Muscle layer of duodenum (tissue), 2 donors: ENCODE measurements around the gene DCXR.

Experiments
- H3K27ac ChIP-seq: one replicate; pipeline ENCODE4 v1.7.0; 2013; ENCODE audit warnings: mild to moderate bottlenecking, low read length
- H3K27me3 ChIP-seq: one replicate; pipeline ENCODE4 v1.7.0; 2013; ENCODE audit warnings: low read depth, mild to moderate bottlenecking, control low read depth, low read length
- H3K36me3 ChIP-seq, 2 donors: one replicate each; pipeline ENCODE4 v1.7.0; 2013; ENCODE audit warnings: low read length in 2 of 2, control low read depth in 1 of 2, mild to moderate bottlenecking in 1 of 2; ENCODE audit not compliant: insufficient read depth in 2 of 2, control insufficient read depth in 1 of 2
- H3K4me1 ChIP-seq, 2 donors: one replicate each; pipeline ENCODE4 v1.7.0; 2013; ENCODE audit warnings: low read length in 2 of 2, mild to moderate bottlenecking in 2 of 2, control low read depth in 1 of 2, moderate library complexity in 1 of 2; ENCODE audit not compliant: insufficient read depth in 2 of 2, control insufficient read depth in 1 of 2
- H3K4me3 ChIP-seq, 2 donors: one replicate each; pipeline ENCODE4 v1.7.0; 2013; ENCODE audit warnings: low read length in 2 of 2, low read depth in 1 of 2, mild to moderate bottlenecking in 1 of 2
- H3K9me3 ChIP-seq, 2 donors: one replicate each; pipeline ENCODE4 v1.7.0; 2013; ENCODE audit warnings: low read length in 2 of 2, control low read depth in 1 of 2, mild to moderate bottlenecking in 1 of 2; ENCODE audit not compliant: control insufficient read depth in 1 of 2
- donor health status: healthy.

The DCXR gene

GRCh38 chr17:82018152-82018988 is 19.1 kb downstream of the DCXR start:
- H3K36me3 ChIP-seq = peaks cover 0 to 14% of the 10 kb centered on the region in 2 donors
- peaks cover 5 to 15% of the 10 kb centered on the region in 2 donors for H3K4me1 ChIP-seq

GRCh38 chr17:82017612-82018151 is 19.8 kb downstream of the DCXR start:
- no peaks in the 10 kb centered on the region for H3K9me3 ChIP-seq
- peaks cover 5 to 18% of the 10 kb centered on the region in 2 donors for H3K4me1 ChIP-seq
- no peak overlapping the region for H3K4me3 ChIP-seq
- no peaks in the 10 kb centered on the region for H3K27me3 ChIP-seq
- H3K27ac ChIP-seq = no peak overlapping the region
- peaks cover 0 to 14% of the 10 kb centered on the region in 2 donors for H3K36me3 ChIP-seq

More at GRCh38 chr17:82018152-82018988, 19.1 kb downstream of the DCXR start:
- no peaks in the 10 kb centered on the region for H3K9me3 ChIP-seq
- no peaks in the 10 kb centered on the region for H3K27me3 ChIP-seq
- H3K4me3 ChIP-seq = no peak overlapping the region
- no peak overlapping the region for H3K27ac ChIP-seq

GRCh38 chr17:82016875-82017459 is 20.5 kb downstream of the DCXR start:
- no peak overlapping the region for H3K27ac ChIP-seq
- no peaks in the 10 kb centered on the region for H3K9me3 ChIP-seq
- H3K36me3 ChIP-seq = peaks cover 0 to 14% of the 10 kb centered on the region in 2 donors
- H3K4me3 ChIP-seq = no peak overlapping the region
- peaks cover 5 to 16% of the 10 kb centered on the region in 2 donors for H3K4me1 ChIP-seq
- no peaks in the 10 kb centered on the region for H3K27me3 ChIP-seq

GRCh38 chr17:82016061-82016874 is 21.2 kb downstream of the DCXR start:
- peaks cover 0 to 14% of the 10 kb centered on the region in 2 donors for H3K36me3 ChIP-seq
- no peaks in the 10 kb centered on the region for H3K9me3 ChIP-seq
- no peak overlapping the region for H3K27ac ChIP-seq
- H3K4me1 ChIP-seq = peaks cover 0 to 9% of the 10 kb centered on the region in 2 donors
- H3K27me3 ChIP-seq = no peaks in the 10 kb centered on the region
- H3K4me3 ChIP-seq = no peak overlapping the region

- H3K4me1 ChIP-seq = peaks cover 0 to 6% of the 10 kb centered on the region in 2 donors
- no peak overlapping the region for H3K4me3 ChIP-seq
- peaks cover 0 to 14% of the 10 kb centered on the region in 2 donors for H3K36me3 ChIP-seq
- H3K9me3 ChIP-seq = no peaks in the 10 kb centered on the region
- H3K27me3 ChIP-seq = no peaks in the 10 kb centered on the region
- H3K27ac ChIP-seq = no peak overlapping the region
Observed at GRCh38 chr17:82015311-82015971, 22.1 kb downstream of the DCXR start.

GRCh38 chr17:82014971-82015310 is 22.6 kb downstream of the DCXR start:
- peaks cover 0 to 14% of the 10 kb centered on the region in 2 donors for H3K36me3 ChIP-seq
- no peak overlapping the region for H3K4me3 ChIP-seq
- H3K4me1 ChIP-seq = peaks cover 0 to 6% of the 10 kb centered on the region in 2 donors

GRCh38 chr17:82014432-82014831 is 23.1 kb downstream of the DCXR start:
- H3K27ac ChIP-seq = no peak overlapping the region
- H3K4me3 ChIP-seq = no peak overlapping the region
- H3K27me3 ChIP-seq = no peaks in the 10 kb centered on the region
- H3K9me3 ChIP-seq = no peaks in the 10 kb centered on the region
- peaks cover 0 to 15% of the 10 kb centered on the region in 2 donors for H3K36me3 ChIP-seq
- H3K4me1 ChIP-seq = peaks cover 0 to 6% of the 10 kb centered on the region in 2 donors

More at GRCh38 chr17:82014971-82015310, 22.6 kb downstream of the DCXR start:
- H3K9me3 ChIP-seq = no peaks in the 10 kb centered on the region
- H3K27me3 ChIP-seq = no peaks in the 10 kb centered on the region
- no peak overlapping the region for H3K27ac ChIP-seq

- Histone ChIP-seq H3K36me3 (peaks cover 0 to 19% of the 10 kb centered on the region in 2 donors), H3K4me3 (no peak overlapping the region), H3K27me3 (no peaks in the 10 kb centered on the region), H3K4me1 (peaks cover 0 to 6% of the 10 kb centered on the region in 2 donors), H3K27ac (no peak overlapping the region), H3K9me3 (no peaks in the 10 kb centered on the region)
Observed at GRCh38 chr17:82013772-82014321, 23.6 kb downstream of the DCXR start.

GRCh38 chr17:82013341-82013740 is 24.2 kb downstream of the DCXR start:
- no peak overlapping the region for H3K4me3 ChIP-seq
- no peak overlapping the region for H3K27ac ChIP-seq
- H3K4me1 ChIP-seq = peaks cover 0 to 6% of the 10 kb centered on the region in 2 donors
- H3K36me3 ChIP-seq = peaks cover 0 to 15% of the 10 kb centered on the region in 2 donors
- H3K27me3 ChIP-seq = no peaks in the 10 kb centered on the region
- H3K9me3 ChIP-seq = no peaks in the 10 kb centered on the region

- peaks cover 0 to 6% of the 10 kb centered on the region in 2 donors for H3K4me1 ChIP-seq
- no peak overlapping the region for H3K4me3 ChIP-seq
- no peaks in the 10 kb centered on the region for H3K27me3 ChIP-seq
- H3K27ac ChIP-seq = no peak overlapping the region
- no peaks in the 10 kb centered on the region for H3K9me3 ChIP-seq
- H3K36me3 ChIP-seq = peaks cover 0 to 11% of the 10 kb centered on the region in 2 donors
Observed at GRCh38 chr17:82012640-82013295, 24.7 kb downstream of the DCXR start.
